GM06990 (cell line): Measurements from ENCODE around the gene CAPN10.

Source experiments
- DNase-seq: peaks from one replicate; pipeline ENCODE4 v3.0.0-alpha.2; 2011; ENCODE audit not compliant: insufficient read length; ENCODE audit errors: extremely low read depth
- H3K27me3 ChIP-seq: replicated peaks from 2 replicates; pipeline ENCODE4 v1.6.0; 2011; ENCODE audit warnings: low read length; ENCODE audit not compliant: control insufficient read depth, insufficient read depth
- H3K36me3 ChIP-seq: 2 replicates; pipeline ENCODE4 v1.5.1; 2011; ENCODE audit warnings: low read length; ENCODE audit not compliant: control insufficient read depth, insufficient read depth
- H3K4me3 ChIP-seq: replicated peaks from 2 replicates; pipeline ENCODE4 v1.5.1; 2011; ENCODE audit warnings: low read depth, mild to moderate bottlenecking, control low read depth, low read length
- TF ChIP-seq, protein P1 (sequence below): IDR thresholded peaks from 2 replicates; pipeline ENCODE4 v1.5.1; 2011; ENCODE audit warnings: low read length, control low read depth, mild to moderate bottlenecking, inconsistent platforms; ENCODE audit not compliant: insufficient read depth, poor library complexity, severe bottlenecking

Gene CAPN10

DNA sequence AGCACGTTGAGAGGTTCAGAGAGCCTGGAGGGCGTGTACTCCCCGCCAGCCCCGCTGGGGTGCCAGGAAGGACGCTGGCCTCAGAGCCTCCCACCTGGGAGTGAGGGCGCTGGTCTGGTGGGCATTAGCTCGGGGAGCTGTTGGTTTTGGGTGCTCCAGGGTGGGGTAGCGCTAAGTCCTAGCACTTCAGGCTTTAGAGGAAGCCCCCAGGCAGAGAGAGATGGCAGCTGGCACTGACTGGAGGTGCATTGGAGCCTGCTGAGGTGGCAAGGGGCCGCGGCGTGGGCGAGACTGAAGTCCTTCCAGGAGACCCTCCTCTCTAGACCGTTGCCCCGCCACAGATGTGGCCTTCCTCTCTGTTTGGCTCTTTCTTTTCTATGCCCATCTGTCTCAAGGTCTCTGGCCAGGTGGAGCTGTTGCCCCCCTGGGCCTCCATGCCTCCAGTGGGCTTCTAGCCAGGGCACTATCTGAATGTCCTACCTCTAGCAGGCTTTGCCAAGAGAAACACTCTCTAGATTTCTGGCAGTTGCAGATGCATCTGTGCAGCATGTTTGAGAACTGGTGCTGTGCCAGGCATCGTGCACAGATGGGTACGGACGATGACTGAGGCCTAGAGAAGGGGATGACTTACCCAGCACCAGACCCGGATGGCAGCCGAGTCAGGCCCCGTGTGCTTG lies 6.6 kb downstream of the CAPN10 start:
- Histone ChIP-seq H3K4me3 (no peak overlapping the region), H3K27me3 (no peaks in the 10 kb centered on the region), H3K36me3 (peaks cover 47% of the 10 kb centered on the region)
- TF ChIP-seq, protein P1, sequence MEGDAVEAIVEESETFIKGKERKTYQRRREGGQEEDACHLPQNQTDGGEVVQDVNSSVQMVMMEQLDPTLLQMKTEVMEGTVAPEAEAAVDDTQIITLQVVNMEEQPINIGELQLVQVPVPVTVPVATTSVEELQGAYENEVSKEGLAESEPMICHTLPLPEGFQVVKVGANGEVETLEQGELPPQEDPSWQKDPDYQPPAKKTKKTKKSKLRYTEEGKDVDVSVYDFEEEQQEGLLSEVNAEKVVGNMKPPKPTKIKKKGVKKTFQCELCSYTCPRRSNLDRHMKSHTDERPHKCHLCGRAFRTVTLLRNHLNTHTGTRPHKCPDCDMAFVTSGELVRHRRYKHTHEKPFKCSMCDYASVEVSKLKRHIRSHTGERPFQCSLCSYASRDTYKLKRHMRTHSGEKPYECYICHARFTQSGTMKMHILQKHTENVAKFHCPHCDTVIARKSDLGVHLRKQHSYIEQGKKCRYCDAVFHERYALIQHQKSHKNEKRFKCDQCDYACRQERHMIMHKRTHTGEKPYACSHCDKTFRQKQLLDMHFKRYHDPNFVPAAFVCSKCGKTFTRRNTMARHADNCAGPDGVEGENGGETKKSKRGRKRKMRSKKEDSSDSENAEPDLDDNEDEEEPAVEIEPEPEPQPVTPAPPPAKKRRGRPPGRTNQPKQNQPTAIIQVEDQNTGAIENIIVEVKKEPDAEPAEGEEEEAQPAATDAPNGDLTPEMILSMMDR: no peak
- DNase-seq: no peak

DNA sequence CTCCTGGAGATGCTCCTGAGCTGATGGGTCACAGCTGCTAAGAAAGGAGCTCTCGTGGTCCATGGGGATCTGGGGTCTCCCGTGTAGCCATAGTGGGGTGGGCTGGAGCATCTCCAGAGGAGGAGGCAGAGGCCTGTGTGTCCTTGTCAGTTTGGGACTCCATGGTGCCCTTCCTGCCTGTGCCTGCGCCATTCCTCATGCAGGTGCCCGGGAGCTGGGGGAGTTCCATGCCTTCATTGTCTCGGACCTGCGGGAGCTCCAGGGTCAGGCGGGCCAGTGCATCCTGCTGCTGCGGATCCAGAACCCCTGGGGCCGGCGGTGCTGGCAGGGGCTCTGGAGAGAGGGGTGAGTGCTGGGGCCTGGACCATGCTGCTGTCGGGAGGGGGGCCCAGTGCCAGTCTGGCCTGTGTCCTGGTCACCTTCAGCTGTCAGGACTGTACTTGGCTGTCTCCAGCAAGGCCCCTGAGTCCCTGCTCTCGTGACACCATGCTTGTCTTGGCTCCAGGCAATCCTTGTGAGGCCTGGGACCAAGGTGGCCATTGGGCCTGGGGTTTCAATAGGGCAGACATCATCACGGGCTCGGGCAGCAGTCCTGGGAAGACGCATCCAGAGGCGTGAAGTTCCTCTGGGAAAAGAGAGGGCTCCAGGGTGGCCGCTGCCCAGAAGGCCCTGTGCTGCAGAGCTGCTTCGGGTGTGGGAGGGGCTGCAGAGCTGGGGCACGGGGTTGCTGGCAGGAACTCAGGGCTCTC lies 7.3 kb downstream of the CAPN10 start:
- TF ChIP-seq, protein P1: no peak
- Histone ChIP-seq H3K4me3 (no peak overlapping the region), H3K27me3 (no peaks in the 10 kb centered on the region), H3K36me3 (peaks cover 49% of the 10 kb centered on the region)
- no peak for DNase-seq

DNA sequence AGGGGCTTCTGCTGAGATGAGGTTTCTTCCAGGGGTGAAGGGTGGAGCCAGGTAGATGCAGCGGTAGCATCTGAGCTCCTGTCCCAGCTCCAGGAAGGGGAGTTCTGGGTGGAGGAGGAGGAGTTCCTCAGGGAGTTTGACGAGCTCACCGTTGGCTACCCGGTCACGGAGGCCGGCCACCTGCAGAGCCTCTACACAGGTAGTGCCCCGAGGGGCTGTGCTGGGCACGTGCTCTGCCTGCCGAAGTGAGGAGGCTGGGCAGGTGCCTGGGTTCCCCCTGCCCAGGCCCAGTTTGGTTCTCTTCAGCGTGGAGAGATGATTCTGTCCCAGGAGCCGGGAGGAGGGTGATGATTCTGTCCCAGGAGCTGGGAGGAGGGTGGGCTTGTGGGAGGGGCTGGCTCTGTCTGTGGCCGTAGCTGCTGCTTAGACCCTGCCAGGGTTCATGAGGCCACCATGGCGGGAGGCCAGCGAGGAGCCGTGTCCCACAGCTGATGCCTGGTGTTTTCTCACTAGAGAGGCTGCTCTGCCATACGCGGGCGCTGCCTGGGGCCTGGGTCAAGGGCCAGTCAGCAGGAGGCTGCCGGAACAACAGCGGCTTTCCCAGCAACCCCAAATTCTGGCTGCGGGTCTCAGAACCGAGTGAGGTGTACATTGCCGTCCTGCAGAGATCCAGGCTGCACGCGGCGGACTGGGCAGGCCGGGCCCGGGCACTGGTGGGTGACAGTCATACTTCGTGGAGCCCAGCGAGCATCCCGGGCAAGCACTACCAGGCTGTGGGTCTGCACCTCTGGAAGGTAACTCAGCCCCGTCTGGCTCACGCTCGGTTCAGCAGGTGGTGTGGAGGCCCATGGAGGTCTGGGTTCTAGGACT lies 8.2 kb downstream of the CAPN10 start:
- Histone ChIP-seq H3K36me3 (peaks cover 49% of the 10 kb centered on the region), H3K4me3 (no peak overlapping the region), H3K27me3 (no peaks in the 10 kb centered on the region)
- DNase-seq: no peak
- TF ChIP-seq, protein P1: no peak

DNA sequence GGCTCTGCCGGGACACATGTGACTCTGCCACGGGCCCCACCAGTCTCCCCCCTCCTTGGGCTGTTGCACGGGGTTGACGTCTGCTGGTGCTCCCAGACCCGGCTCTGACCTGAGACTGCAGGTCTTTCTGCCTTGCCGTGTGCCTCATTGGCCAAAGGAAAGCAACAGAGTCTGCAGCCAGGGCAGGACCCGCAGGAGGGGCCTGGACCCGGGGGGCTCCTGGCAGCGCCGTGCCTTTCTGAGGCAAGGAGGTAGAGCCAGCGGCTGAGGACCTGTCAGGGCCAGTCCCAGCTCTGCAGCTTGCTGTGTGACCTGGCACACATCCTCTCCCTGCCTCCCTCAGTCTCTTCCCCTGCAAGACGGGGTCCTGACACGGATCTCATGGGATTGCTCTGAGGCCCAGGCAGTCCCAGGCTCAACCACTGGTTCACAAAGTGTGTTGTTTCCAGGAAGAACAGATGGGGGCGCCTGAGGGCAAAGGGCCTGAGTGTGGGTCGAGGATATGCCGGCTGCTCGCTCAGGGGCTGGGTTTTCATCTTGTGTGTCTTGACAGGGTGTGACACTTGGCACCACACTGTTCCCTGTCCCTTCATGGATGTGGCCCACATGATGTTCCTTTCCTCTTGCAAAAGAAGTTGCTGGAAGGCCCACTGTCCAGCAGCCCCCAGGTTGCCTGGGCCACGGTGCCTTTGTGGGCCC lies 9.0 kb downstream of the CAPN10 start:
- no peaks in the 10 kb centered on the region for H3K27me3 ChIP-seq
- DNase-seq: no peak
- peaks cover 47% of the 10 kb centered on the region for H3K36me3 ChIP-seq
- TF ChIP-seq, protein P1: peak; percentile 46
- H3K4me3 ChIP-seq: no peak overlapping the region

DNA sequence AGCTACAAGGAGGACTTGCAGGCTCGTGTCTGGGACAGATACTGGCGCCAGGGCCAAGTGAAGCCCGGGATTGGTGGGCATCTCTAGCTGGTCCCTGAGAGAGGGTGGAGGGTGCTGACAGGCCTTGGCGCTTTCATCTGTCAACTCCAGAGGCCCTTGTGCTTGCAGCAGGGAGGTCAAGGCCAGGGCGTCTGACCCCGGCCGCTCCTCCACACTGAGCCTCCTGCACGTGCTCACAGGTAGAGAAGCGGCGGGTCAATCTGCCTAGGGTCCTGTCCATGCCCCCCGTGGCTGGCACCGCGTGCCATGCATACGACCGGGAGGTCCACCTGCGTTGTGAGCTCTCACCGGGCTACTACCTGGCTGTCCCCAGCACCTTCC lies 9.5 kb downstream of the CAPN10 start:
- TF ChIP-seq, protein P1: no peak
- Histone ChIP-seq H3K36me3 (peaks cover 45% of the 10 kb centered on the region), H3K4me3 (no peak overlapping the region), H3K27me3 (no peaks in the 10 kb centered on the region)
- no peak for DNase-seq
